Measurements from ENCODE around the gene EGR2. TPM values are rescaled to one million over a fixed set of nuclear protein-coding genes. Genes with fewer than 3 reads are reported as not detected.

The EGR2 gene
- polyA plus RNA-seq, 2 of the 4 experiments (the other 2 are of a cell fraction) = 4.4 TPM; not detected in 1

GRCh38 chr10:62795762-62796161 lies 20.4 kb downstream of the EGR2 start:
- ChIA-PET POLR2A (no interaction called here), CTCF (interaction anchor here (1.2 kb wide), 1 partner anchor 185 kb away, joined by 3 read pairs; no protein-coding TSS in a partner anchor)
- Histone ChIP-seq H3K4me1 (no peaks in the 10 kb centered on the region), H3K4me2 (no peak overlapping the region), H3K4me3 (no peak overlapping the region), H3K27ac (no peak overlapping the region), H3K9me3 (no peaks in the 10 kb centered on the region)
- DNase-seq (ENCODE audit: low read depth in 1 of 2, low spot score in 1 of 2) (no peak), FAIRE-seq (no peak), ATAC-seq (no peak)
- 57% methylated on average over 4 of the region's 4 CpGs for WGBS (ENCODE audit: missing lambda C conversion rate)
- TF ChIP-seq ZC3H11A (IDR thresholded peaks at IDR 0.05) (no peak), ATOH8 (CRISPR knock-in tag; IDR thresholded peaks at IDR 0.05; ENCODE audit: low read depth) (no peak), MAX (IDR thresholded peaks at IDR 0.05) (no peak), HES2 (IDR thresholded peaks at IDR 0.05) (no peak), PHF8 (IDR thresholded peaks at IDR 0.05; ENCODE audit: borderline replicate concordance, low read depth) (no peak), HMGXB4 (CRISPR knock-in tag; IDR thresholded peaks at IDR 0.05; ENCODE audit: borderline replicate concordance) (no peak), ZSCAN20 (CRISPR knock-in tag; IDR thresholded peaks at IDR 0.05) (no peak), MYC (IDR thresholded peaks at IDR 0.05; ENCODE audit: borderline replicate concordance, low read length) (no peak), PBX3 (IDR thresholded peaks at IDR 0.05) (no peak)

GRCh38 chr10:62795100-62795499 lies 21.1 kb downstream of the EGR2 start:
- Histone ChIP-seq H3K9me3 (no peaks in the 10 kb centered on the region), H3K4me3 (no peak overlapping the region), H3K27ac (no peak overlapping the region), H3K4me1 (no peaks in the 10 kb centered on the region), H3K4me2 (no peak overlapping the region)
- ATAC-seq = no peak
- POLR2A ChIA-PET = no interaction called here
- CTCF ChIA-PET = no interaction called here
- no peak for DNase-seq (ENCODE audit: low read depth in 1 of 2, low spot score in 1 of 2)
- TF ChIP-seq JUN (IDR thresholded peaks at IDR 0.05) = no peak
- no peak for TF ChIP-seq KDM5A (IDR thresholded peaks at IDR 0.05)
- TF ChIP-seq RFX5 (IDR thresholded peaks at IDR 0.05) = no peak
- TF ChIP-seq FOSL2 (IDR thresholded peaks at IDR 0.05) = no peak
- TF ChIP-seq FOSL2 (CRISPR knock-in tag; IDR thresholded peaks at IDR 0.05) = no peak
- FAIRE-seq = no peak

- 11% methylated on average over 1 of the region's 1 CpG for WGBS (ENCODE audit: missing lambda C conversion rate)
- no peak for DNase-seq (ENCODE audit: low read depth in 1 of 2, low spot score in 1 of 2)
Measured at GRCh38 chr10:62794306-62794705, 21.9 kb downstream of the EGR2 start.

More at GRCh38 chr10:62794306-62794705, 21.9 kb downstream of the EGR2 start:
- Histone ChIP-seq H3K27ac (no peak overlapping the region), H3K9me3 (no peaks in the 10 kb centered on the region), H3K4me3 (no peak overlapping the region), H3K4me1 (no peaks in the 10 kb centered on the region), H3K4me2 (no peak overlapping the region)
- ChIA-PET POLR2A (no interaction called here), CTCF (no interaction called here)
- FAIRE-seq (no peak), ATAC-seq (no peak)
- TF ChIP-seq SMC3 (IDR thresholded peaks at IDR 0.05) = no peak
- no peak for TF ChIP-seq ZSCAN20 (CRISPR knock-in tag; IDR thresholded peaks at IDR 0.05)
- no peak for TF ChIP-seq TFCP2L1 (CRISPR knock-in tag; IDR thresholded peaks at IDR 0.05)
- TF ChIP-seq HOXA7 (CRISPR knock-in tag; IDR thresholded peaks at IDR 0.05) = no peak
- no peak for TF ChIP-seq MAFK (IDR thresholded peaks at IDR 0.05; ENCODE audit: partially characterized antibody)
- no peak for TF ChIP-seq CHD4 (IDR thresholded peaks at IDR 0.05; ENCODE audit: borderline replicate concordance)
- TF ChIP-seq CBX2 (IDR thresholded peaks at IDR 0.05; ENCODE audit: borderline replicate concordance, low read depth) = no peak
- TF ChIP-seq CHD2 (IDR thresholded peaks at IDR 0.05; ENCODE audit: low read length, partially characterized antibody) = no peak
- TF ChIP-seq RFX5 (IDR thresholded peaks at IDR 0.05) = no peak
- no peak for TF ChIP-seq JUNB (IDR thresholded peaks at IDR 0.05)
- no peak for TF ChIP-seq CBX8 (IDR thresholded peaks at IDR 0.05)
- TF ChIP-seq BCL3 (IDR thresholded peaks at IDR 0.05) = no peak
- no peak for TF ChIP-seq HDAC2 (IDR thresholded peaks at IDR 0.05)
- no peak for TF ChIP-seq POLR2AphosphoS2 (conservative IDR thresholded peaks at IDR 0.05; ENCODE audit: low read length)
- no peak for TF ChIP-seq NR3C1 (IDR thresholded peaks at IDR 0.05)
- TF ChIP-seq RARB (CRISPR knock-in tag; IDR thresholded peaks at IDR 0.05) = no peak
- TF ChIP-seq ZFP36 (IDR thresholded peaks at IDR 0.05; ENCODE audit: borderline replicate concordance, partially characterized antibody) = no peak
- no peak for TF ChIP-seq RNF2 (IDR thresholded peaks at IDR 0.05; ENCODE audit: borderline replicate concordance, low read depth)
- no peak for TF ChIP-seq NPAS2 (CRISPR knock-in tag; IDR thresholded peaks at IDR 0.05; ENCODE audit: borderline replicate concordance)
- no peak for TF ChIP-seq CEBPB (IDR thresholded peaks at IDR 0.05)
